Liver (tissue), 9 donors: Measurements from ENCODE around the gene RGR. TPM values are rescaled to one million over a fixed set of nuclear protein-coding genes. Genes with fewer than 3 reads are reported as not detected.

ENCODE experiments used
- DNase-seq: peaks from one replicate; pipeline ENCODE4 v3.0.0-alpha.2; 2017; ENCODE audit warnings: low spot score
- H3K27ac ChIP-seq, 2 donors: one replicate each; pipeline ENCODE4 v1.7.0; 2013; ENCODE audit warnings: inconsistent platforms in 2 of 2, low read length in 2 of 2, control low read depth in 1 of 2, low read depth in 1 of 2, mild to moderate bottlenecking in 1 of 2
- H3K27me3 ChIP-seq, 4 donors: one replicate each; pipeline versions ENCODE4 v1.6.1 to v1.7.0; 2013; ENCODE audit warnings: low read length in 3 of 4, inconsistent platforms in 1 of 4, mild to moderate bottlenecking in 1 of 4, moderate library complexity in 1 of 4; ENCODE audit not compliant: control insufficient read depth in 4 of 4, insufficient read depth in 4 of 4
- H3K36me3 ChIP-seq, 4 donors: one replicate each; pipeline versions ENCODE4 v1.6.1 to v1.7.0; 2013; ENCODE audit warnings: low read length in 3 of 4, mild to moderate bottlenecking in 3 of 4, low read depth in 1 of 4, moderate library complexity in 1 of 4; ENCODE audit not compliant: control insufficient read depth in 4 of 4, insufficient read depth in 3 of 4
- H3K4me1 ChIP-seq, 4 donors: one replicate each; pipeline versions ENCODE4 v1.6.1 to v1.7.0; 2013; ENCODE audit warnings: low read length in 3 of 4, mild to moderate bottlenecking in 3 of 4, moderate library complexity in 1 of 4; ENCODE audit not compliant: control insufficient read depth in 4 of 4, insufficient read depth in 4 of 4
- H3K4me3 ChIP-seq, 3 donors: one replicate each; pipeline versions ENCODE4 v1.6.1 to v1.7.0; 2013; ENCODE audit warnings: low read length in 3 of 3, control low read depth in 1 of 3, low read depth in 1 of 3, mild to moderate bottlenecking in 1 of 3
- H3K9ac ChIP-seq, 2 donors: one replicate each; pipeline ENCODE4 v1.7.0; 2013; ENCODE audit warnings: low read length in 2 of 2, mild to moderate bottlenecking in 2 of 2, moderate library complexity in 2 of 2, control low read depth in 1 of 2, low read depth in 1 of 2
- H3K9me3 ChIP-seq, 4 donors: one replicate each; pipeline versions ENCODE4 v1.6.1 to v1.7.0; 2013; ENCODE audit warnings: low read length in 3 of 4; ENCODE audit not compliant: control insufficient read depth in 4 of 4
- ATF3 ChIP-seq: IDR thresholded peaks from 2 replicates; pipeline ENCODE4 v1.6.1; 2016; ENCODE audit warnings: antibody characterized with exemption
- CTCF ChIP-seq: fragments of 150-350 bp; IDR thresholded peaks from 2 replicates; pipeline ENCODE4 v1.5.1; 2017; ENCODE audit warnings: improper control_type of control experiment, low read depth, low read length; ENCODE audit not compliant: missing input control
- EGR1 ChIP-seq, 2 donors: IDR thresholded peaks; 2 replicates each; pipeline ENCODE4 v1.6.1; 2016 to 2018; ENCODE audit warnings: antibody characterized with exemption in 2 of 2, low read depth in 2 of 2
- FOXA2 ChIP-seq: IDR thresholded peaks from 2 replicates; pipeline ENCODE4 v1.6.1; 2016; ENCODE audit warnings: antibody characterized with exemption
- HNF4G ChIP-seq: IDR thresholded peaks from 2 replicates; pipeline ENCODE4 v1.6.1; 2016; ENCODE audit warnings: antibody characterized with exemption
- JUND ChIP-seq, 2 donors: IDR thresholded peaks; 2 replicates each; pipeline ENCODE4 v1.6.1; 2016; ENCODE audit warnings: antibody characterized with exemption in 2 of 2
- NR2F2 ChIP-seq: IDR thresholded peaks from 2 replicates; pipeline ENCODE4 v1.6.1; 2016; ENCODE audit warnings: antibody characterized with exemption
- RAD21 ChIP-seq, 2 donors: IDR thresholded peaks; 2 replicates each; pipeline ENCODE4 v1.6.1; 2016; ENCODE audit warnings: antibody characterized with exemption in 2 of 2, mild to moderate bottlenecking in 2 of 2
- REST ChIP-seq: IDR thresholded peaks from 2 replicates; pipeline ENCODE4 v1.6.1; 2016; ENCODE audit warnings: antibody characterized with exemption, mild to moderate bottlenecking
- RXRA ChIP-seq, 2 donors: IDR thresholded peaks; 2 replicates each; pipeline ENCODE4 v1.6.1; 2017 to 2018; ENCODE audit warnings: antibody characterized with exemption in 2 of 2, mild to moderate bottlenecking in 1 of 2
- SP1 ChIP-seq: IDR thresholded peaks from 2 replicates; pipeline ENCODE4 v1.6.1; 2018; ENCODE audit warnings: antibody characterized with exemption, mild to moderate bottlenecking
- TAF1 ChIP-seq: conservative IDR thresholded peaks from 2 replicates; pipeline ENCODE4 v1.6.1; 2016; ENCODE audit warnings: antibody characterized with exemption, mild to moderate bottlenecking
- YY1 ChIP-seq: IDR thresholded peaks from 2 replicates; pipeline ENCODE4 v1.6.1; 2016; ENCODE audit warnings: antibody characterized with exemption, mild to moderate bottlenecking
- WGBS: extraction: QIAGEN DNeasy Blood & Tissue Kit; methylation state at CpG from one replicate; pipeline ENCODE4 v1.1.7; 2013; 5-methylcytosine and 5-hydroxymethylcytosine counted together
- polyA plus RNA-seq, 2 donors: library from polyadenylated mRNA; stranded (reverse) in 1 of 2; unstranded in 1 of 2; fragments of 200-250 nt in 1 of 2; fragments of >200 nt in 1 of 2; fragmentation: Nextera tagmentation in 1 of 2; extraction: Ambion mirVana in 1 of 2; gene quantifications; one replicate each; pipeline versions ENCODE4 v1.2.1 to v1.2.3, GENCODE V29; 2013 to 2015
- total RNA-seq, 2 donors: library from RNA; depleted of rRNA; stranded (reverse); fragments of >200 nt; gene quantifications; one replicate each; pipeline ENCODE4 v1.2.3, GENCODE V29; 2014
- TF ChIP-seq, protein P1 (sequence below): IDR thresholded peaks from 2 replicates; pipeline ENCODE4 v1.6.1; 2016; ENCODE audit warnings: antibody characterized with exemption
- donor health status: healthy.
- donor health status: healthy.
- donor health status: healthy.
- donor health status: healthy.
- donor health status: healthy.

RGR gene
- total and polyA plus RNA-seq, 4 donors = not detected

DNA sequence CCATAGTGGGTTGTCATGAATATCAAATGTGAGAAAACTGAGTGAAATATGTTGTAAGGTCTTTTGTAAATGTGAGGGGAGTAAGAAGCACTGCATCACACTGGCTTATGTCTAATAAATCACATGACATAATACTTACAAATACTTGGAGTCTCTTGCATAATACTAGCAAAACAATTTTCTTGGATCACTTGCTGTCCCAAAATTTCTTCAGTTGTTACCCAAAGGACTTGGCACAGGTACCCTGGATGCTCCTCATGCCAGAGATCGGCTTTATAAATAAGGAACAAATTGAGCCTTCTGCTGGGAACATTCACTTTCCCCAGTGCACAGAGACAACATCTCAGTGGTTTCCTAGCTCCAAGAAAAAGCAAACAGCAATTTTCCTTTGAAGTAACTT, 14.5 kb upstream of the RGR start:
- no peaks in the 10 kb centered on the region for H3K36me3 ChIP-seq

More for the DNA sequence above, 14.5 kb upstream of the RGR start:
- 81% methylated on average over 1 of the region's 1 CpG for WGBS
- Histone ChIP-seq H3K27ac (no peak overlapping the region), H3K27me3 (peaks cover 0 to 3% (median 2%) of the 10 kb centered on the region in 4 donors), H3K4me1 (no peaks in the 10 kb centered on the region), H3K9me3 (no peaks in the 10 kb centered on the region), H3K4me3 (no peak overlapping the region), H3K9ac (no peak overlapping the region)
- TF ChIP-seq RAD21 (IDR thresholded peaks at IDR 0.05) = no peak
- TF ChIP-seq EGR1 (IDR thresholded peaks at IDR 0.05; ENCODE audit: low read depth in 2 of 2) = no peak
- TF ChIP-seq, protein P1, sequence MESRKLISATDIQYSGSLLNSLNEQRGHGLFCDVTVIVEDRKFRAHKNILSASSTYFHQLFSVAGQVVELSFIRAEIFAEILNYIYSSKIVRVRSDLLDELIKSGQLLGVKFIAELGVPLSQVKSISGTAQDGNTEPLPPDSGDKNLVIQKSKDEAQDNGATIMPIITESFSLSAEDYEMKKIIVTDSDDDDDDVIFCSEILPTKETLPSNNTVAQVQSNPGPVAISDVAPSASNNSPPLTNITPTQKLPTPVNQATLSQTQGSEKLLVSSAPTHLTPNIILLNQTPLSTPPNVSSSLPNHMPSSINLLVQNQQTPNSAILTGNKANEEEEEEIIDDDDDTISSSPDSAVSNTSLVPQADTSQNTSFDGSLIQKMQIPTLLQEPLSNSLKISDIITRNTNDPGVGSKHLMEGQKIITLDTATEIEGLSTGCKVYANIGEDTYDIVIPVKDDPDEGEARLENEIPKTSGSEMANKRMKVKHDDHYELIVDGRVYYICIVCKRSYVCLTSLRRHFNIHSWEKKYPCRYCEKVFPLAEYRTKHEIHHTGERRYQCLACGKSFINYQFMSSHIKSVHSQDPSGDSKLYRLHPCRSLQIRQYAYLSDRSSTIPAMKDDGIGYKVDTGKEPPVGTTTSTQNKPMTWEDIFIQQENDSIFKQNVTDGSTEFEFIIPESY = no peak
- TF ChIP-seq YY1 = no peak
- no peak for TF ChIP-seq REST
- no peak for TF ChIP-seq NR2F2
- TF ChIP-seq SP1 = no peak
- TF ChIP-seq CTCF = no peak
- no peak for TF ChIP-seq TAF1
- TF ChIP-seq HNF4G = no peak
- TF ChIP-seq RXRA (IDR thresholded peaks at IDR 0.05) = no peak
- TF ChIP-seq JUND (IDR thresholded peaks at IDR 0.05) = no peak
- no peak for TF ChIP-seq ATF3
- no peak for TF ChIP-seq FOXA2
- DNase-seq = no peak
